Nucleus accumbens (tissue), 56 donors: ENCODE results near the gene FGFRL1.
"Not testable (repeated sequence)": the region's sequence is repeated elsewhere in the genome, so short reads cannot be mapped to it uniquely, and the experiment has no call there.

Experiments
- DNase-seq, 56 donors: peaks; one replicate each; lab custom pipeline; 2025; lab: John Stamatoyannopoulos, UW

The FGFRL1 gene

GRCh38 chr4:1047976-1048772 lies 36.7 kb downstream of the FGFRL1 start:
- DNase-seq: no peak

- no peak for DNase-seq
Measured at GRCh38 chr4:1048773-1049590, 37.6 kb downstream of the FGFRL1 start.

GRCh38 chr4:1049591-1049905 lies 38.1 kb downstream of the FGFRL1 start:
- DNase-seq: no peak

GRCh38 chr4:1050486-1051213 lies 39.2 kb downstream of the FGFRL1 start:
- DNase-seq: peak in 30 of 56 donors; percentile 20 to 86 (median 47)

GRCh38 chr4:1051472-1051871 lies 40.0 kb downstream of the FGFRL1 start:
- no peak for DNase-seq

GRCh38 chr4:1052231-1052671 lies 40.8 kb downstream of the FGFRL1 start:
- DNase-seq: no peak

- no peak for DNase-seq
Measured at GRCh38 chr4:1053080-1053661, 41.7 kb downstream of the FGFRL1 start.

GRCh38 chr4:1053891-1054290 lies 42.5 kb downstream of the FGFRL1 start:
- not testable (repeated sequence) for DNase-seq

- not testable (repeated sequence) for DNase-seq
Measured at GRCh38 chr4:1054696-1055242, 43.3 kb downstream of the FGFRL1 start.

- not testable (repeated sequence) for DNase-seq
Measured at GRCh38 chr4:1055243-1055701, 43.8 kb downstream of the FGFRL1 start.

GRCh38 chr4:1055721-1056590 lies 44.5 kb downstream of the FGFRL1 start:
- DNase-seq: peak in 1 of 56 donors; percentile 17

GRCh38 chr4:1056671-1057402 lies 45.4 kb downstream of the FGFRL1 start:
- DNase-seq: no peak

GRCh38 chr4:1057403-1057745 lies 45.9 kb downstream of the FGFRL1 start:
- no peak for DNase-seq

GRCh38 chr4:1058198-1058996 lies 47.0 kb downstream of the FGFRL1 start:
- peak in 21 of 56 donors; percentile 25 to 82 (median 55) for DNase-seq

GRCh38 chr4:1058997-1059665 lies 47.7 kb downstream of the FGFRL1 start:
- no peak for DNase-seq

GRCh38 chr4:1060121-1060520 lies 48.7 kb downstream of the FGFRL1 start:
- no peak for DNase-seq

GRCh38 chr4:1060621-1061020 lies 49.2 kb downstream of the FGFRL1 start:
- DNase-seq: no peak
